Astrocyte (in vitro differentiated cells and primary cell): Measurements from ENCODE around the gene OR2T2.
"Not testable (repeated sequence)": the region's sequence is repeated elsewhere in the genome, so short reads cannot be mapped to it uniquely, and the experiment has no call there.

Experiments used
- CTCF ChIP-seq: IDR thresholded peaks from 2 replicates; pipeline ENCODE4 v1.5.1; 2011; ENCODE audit warnings: low read depth, mild to moderate bottlenecking, inconsistent platforms, low read length, moderate library complexity; ENCODE audit not compliant: insufficient read depth
- EZH2 ChIP-seq: IDR thresholded peaks from 2 replicates; pipeline ENCODE4 v1.6.1; 2012; ENCODE audit warnings: mild to moderate bottlenecking, low read length, inconsistent platforms; ENCODE audit not compliant: insufficient read depth

- not testable (repeated sequence) for TF ChIP-seq CTCF, EZH2
These were observed at the start of gene OR2T2 for GRCh38 chr1:248445399-248445798.
